Measurements from ENCODE around the gene FAM72A.
"Not testable (repeated sequence)": the region's sequence is repeated elsewhere in the genome, so short reads cannot be mapped to it uniquely, and the experiment has no call there.

FAM72A gene

DNA sequence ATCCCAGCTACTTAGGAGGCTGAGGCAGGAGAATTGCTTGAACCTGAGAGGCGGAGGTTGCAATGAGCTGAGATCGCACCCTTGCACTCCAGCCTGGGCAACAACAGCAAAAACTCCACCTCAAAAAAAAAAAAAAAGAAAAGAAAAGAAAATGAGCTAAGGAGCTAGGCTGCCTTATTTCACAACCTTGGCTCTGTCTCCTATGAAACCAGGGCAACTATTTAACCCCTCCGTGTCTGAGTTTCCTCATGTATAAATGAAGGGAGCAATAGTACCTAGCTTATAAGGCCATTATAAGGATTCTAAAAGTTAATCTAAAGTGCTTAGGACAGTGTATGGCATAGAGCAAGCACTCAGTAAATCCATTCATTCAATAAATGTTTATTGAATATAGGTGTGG is 32.8 kb downstream of the FAM72A start:
- DNase-seq (ENCODE audit: low read depth, low spot score): not testable (repeated sequence)

DNA sequence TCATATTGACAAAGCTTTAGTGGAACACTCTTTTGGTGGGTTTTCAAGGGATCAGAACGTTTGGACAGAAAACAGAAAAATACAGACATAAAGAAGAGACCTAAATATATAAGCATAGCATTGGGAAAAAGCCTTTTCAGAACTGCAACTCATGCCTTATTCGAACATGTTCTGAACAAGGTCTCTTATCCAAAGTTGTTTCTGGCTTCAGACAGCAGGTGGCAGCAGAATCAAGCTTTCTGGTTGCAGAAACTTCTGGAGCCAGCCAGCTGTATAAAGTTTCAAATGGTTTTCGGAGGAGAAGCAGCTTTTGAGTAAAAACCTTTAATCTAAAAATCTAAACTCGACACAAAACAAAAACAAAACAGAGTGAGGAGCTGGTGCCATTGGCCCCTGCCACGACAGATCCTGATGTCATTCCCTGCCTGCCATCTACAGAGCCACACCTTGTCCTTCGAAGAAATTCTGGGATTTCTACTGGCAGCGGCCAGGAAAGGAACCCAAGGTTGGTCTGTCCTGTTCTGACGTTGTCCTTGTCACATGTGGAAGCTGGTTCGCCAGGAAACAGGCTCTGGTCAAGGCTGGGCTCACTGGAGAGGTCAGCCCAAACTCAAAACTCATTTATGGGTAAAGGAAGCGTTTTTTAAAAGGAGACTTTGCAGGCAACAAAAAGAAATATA is 35.1 kb downstream of the FAM72A start:
- not testable (repeated sequence) for DNase-seq (ENCODE audit: low read depth, low spot score)

GRCh38 chr1:206145771-206146290 is 56.8 kb downstream of the FAM72A start:
- DNase-seq (ENCODE audit: low read depth, low spot score): no peak

GRCh38 chr1:206144605-206145004 is 58.0 kb downstream of the FAM72A start:
- no peak for DNase-seq (ENCODE audit: low read depth, low spot score)

- DNase-seq (ENCODE audit: low read depth, low spot score): no peak
Observed at GRCh38 chr1:206143537-206144172, 59.0 kb downstream of the FAM72A start.

- no peak for DNase-seq (ENCODE audit: low read depth, low spot score)
Observed at GRCh38 chr1:206142770-206143169, 59.9 kb downstream of the FAM72A start.

- DNase-seq (ENCODE audit: low read depth, low spot score): no peak
Observed at GRCh38 chr1:206142011-206142410, 60.6 kb downstream of the FAM72A start.

- DNase-seq (ENCODE audit: low read depth, low spot score): no peak
Observed at GRCh38 chr1:206136241-206136640, 66.4 kb downstream of the FAM72A start.
